Gastrocnemius medialis (tissue), 4 donors: Measurements from ENCODE around the gene ZNF853.

Source experiments
- POLR2A ChIP-seq, 2 donors: fragments of 450-650 bp; IDR thresholded peaks; one replicate each; pipeline ENCODE4 v1.6.1; 2017; ENCODE audit warnings: antibody characterized with exemption in 2 of 2, mild to moderate bottlenecking in 2 of 2, moderate library complexity in 2 of 2
- TF ChIP-seq, protein P1 (sequence below), 5 experiments: fragments of 450-650 bp in 3 of 5; fragments of 200-600 bp in 2 of 5; sonication (generic) in 2 of 5; IDR thresholded peaks in 4 of 5; conservative IDR thresholded peaks in 1 of 5; 1 replicate in 4 of 5; 2 replicates in 1 of 5; pipeline ENCODE4 v1.5.1; 2016 to 2019; ENCODE audit warnings: antibody characterized with exemption in 5 of 5, mild to moderate bottlenecking in 3 of 5, moderate library complexity in 3 of 5

DNA sequence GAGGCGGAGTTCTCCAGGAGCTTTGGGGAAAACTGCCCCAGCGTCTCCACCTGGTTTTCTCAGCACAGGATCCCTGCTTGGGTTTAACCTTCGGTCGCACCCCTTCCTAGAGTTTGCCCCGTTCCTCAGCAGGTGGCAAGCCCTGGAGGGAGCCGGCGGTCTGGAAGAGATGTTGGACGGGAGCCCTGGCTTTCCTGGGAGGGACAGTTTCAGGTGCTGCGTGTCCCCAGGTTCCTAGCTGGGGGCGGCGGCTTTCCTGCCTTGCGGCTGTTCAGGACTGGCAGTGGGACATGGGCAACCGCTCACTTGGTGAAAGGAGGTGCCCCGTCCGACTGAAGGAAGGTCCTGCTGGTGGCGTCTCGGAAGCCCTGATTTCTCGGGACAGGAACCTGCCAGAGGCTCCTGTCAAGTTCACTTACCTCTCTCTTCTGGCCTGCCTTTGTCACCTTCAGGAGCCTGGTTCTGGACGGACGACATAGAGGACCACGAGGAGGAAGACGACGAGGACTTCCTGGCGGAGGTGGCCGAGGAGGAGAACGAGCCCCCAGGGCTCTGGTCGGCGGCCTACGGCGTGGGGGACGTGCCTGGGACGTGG is 36.5 kb downstream of the ZNF853 start:
- no peak for TF ChIP-seq POLR2A (IDR thresholded peaks at IDR 0.05)
- TF ChIP-seq, protein P1, sequence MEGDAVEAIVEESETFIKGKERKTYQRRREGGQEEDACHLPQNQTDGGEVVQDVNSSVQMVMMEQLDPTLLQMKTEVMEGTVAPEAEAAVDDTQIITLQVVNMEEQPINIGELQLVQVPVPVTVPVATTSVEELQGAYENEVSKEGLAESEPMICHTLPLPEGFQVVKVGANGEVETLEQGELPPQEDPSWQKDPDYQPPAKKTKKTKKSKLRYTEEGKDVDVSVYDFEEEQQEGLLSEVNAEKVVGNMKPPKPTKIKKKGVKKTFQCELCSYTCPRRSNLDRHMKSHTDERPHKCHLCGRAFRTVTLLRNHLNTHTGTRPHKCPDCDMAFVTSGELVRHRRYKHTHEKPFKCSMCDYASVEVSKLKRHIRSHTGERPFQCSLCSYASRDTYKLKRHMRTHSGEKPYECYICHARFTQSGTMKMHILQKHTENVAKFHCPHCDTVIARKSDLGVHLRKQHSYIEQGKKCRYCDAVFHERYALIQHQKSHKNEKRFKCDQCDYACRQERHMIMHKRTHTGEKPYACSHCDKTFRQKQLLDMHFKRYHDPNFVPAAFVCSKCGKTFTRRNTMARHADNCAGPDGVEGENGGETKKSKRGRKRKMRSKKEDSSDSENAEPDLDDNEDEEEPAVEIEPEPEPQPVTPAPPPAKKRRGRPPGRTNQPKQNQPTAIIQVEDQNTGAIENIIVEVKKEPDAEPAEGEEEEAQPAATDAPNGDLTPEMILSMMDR (IDR thresholded peaks at IDR 0.05 in 4 of 5, conservative IDR thresholded peaks at IDR 0.05 in 1 of 5) = no peak
